GM12874 (cell line): ENCODE measurements around the gene CYP2U1.

Experiments used
- CTCF ChIP-seq: IDR thresholded peaks from 2 replicates; pipeline ENCODE4 v1.5.1; 2011; ENCODE audit warnings: low read depth, mild to moderate bottlenecking, control low read depth, low read length, moderate library complexity; ENCODE audit not compliant: insufficient read depth

The CYP2U1 gene

GRCh38 chr4:107956011-107956410 lies 24.7 kb downstream of the CYP2U1 start:
- no peak for TF ChIP-seq CTCF

- TF ChIP-seq CTCF: no peak
Observed at GRCh38 chr4:107966903-107967302, 35.6 kb downstream of the CYP2U1 start.

DNA sequence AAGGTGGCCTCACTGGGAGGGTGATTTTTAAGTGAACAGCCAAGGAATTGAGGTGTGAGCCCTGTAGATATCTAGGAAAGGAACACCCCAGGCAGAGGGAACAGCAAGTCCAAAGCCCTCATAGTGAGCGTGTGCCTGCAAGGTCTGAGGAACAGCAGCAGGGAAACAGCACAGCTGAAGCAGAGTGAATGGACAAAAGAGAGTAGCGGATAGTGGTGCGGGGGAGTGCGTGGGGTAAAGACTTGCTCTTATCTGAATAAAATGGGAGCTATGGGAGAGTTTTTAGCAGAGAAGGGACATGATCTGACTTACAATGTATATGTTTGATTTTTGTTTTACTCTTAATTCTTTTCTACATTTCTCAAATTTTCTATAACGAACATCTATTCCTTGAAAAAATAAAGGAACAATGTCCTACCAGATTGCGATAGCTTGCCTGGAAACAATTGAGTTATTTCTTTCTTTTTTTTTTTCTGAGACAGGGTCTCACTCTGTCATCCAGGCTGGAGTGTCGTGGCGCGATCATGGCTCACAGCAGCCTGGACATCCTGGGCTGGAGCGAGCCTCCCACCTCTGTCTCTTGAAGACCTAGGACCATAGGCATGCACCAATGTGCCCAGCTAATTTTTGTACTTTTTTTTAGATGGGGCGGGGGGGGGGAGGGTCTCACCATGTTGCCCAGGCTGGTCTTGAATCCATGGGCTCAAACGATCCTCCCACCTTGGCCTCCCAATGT lies 38.9 kb downstream of the CYP2U1 start:
- TF ChIP-seq CTCF: no peak

GRCh38 chr4:107972605-107973004 lies 41.3 kb downstream of the CYP2U1 start:
- no peak for TF ChIP-seq CTCF

DNA sequence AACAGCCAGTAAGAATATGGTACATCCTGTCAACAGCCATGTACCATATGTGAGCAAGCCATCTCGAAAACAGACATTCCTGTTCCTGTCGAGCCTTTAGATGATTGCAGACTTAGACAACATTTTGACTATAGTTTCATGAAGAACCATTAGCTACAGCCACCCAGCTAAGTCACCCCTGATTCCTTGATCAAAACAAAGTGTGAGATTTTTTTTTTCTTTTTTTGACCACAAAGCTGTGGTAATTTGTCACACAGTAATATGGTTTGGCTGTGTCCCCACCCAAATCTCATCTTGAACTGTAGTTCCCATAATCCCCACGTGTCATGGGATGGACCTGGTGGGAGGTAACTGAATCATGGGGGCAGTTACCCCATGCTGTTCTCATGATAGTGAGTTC lies 43.2 kb downstream of the CYP2U1 start:
- TF ChIP-seq CTCF: no peak

GRCh38 chr4:107977482-107977881 lies 46.1 kb downstream of the CYP2U1 start:
- TF ChIP-seq CTCF: no peak

DNA sequence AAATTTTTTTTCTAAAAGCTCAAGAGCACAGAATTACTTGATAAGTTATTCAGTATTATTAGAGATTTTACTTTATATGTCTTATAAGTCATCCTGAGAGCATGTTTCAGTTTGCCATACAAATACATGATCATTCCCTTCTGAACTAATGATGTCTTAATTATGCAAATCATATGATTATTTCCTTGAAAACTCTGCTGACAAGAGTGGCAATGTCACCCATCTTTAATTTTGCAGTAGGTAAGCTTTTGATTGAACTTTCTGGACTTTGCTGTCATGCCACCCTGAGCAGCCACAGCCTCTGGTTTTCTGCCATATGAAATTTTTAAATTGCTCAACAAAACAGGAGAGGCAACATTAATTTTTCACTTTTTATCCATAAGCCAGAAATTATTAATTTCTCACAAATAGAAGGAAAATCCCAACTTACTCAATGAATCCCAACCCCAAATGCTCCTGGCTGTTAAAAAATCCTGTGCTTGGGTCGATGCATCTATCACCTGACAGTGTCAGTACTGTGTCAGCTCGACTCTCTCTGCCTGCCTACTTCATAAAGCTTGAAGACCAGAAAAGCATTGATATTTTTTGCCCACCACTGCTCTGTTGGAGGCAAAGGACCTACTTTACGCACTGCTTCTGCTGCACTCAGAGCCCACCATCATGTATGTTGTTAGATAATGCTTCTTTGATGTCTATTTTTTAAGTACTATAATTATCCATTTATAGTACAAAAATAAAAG lies 46.8 kb downstream of the CYP2U1 start:
- no peak for TF ChIP-seq CTCF
